ENCODE data around the gene DIP2C. TPM values are rescaled to one million over a fixed set of nuclear protein-coding genes. Genes with fewer than 3 reads are reported as not detected.
A peak's percentile ranks its signal among the peaks of the same experiment; 100 is the strongest.

DIP2C gene
- total RNA-seq, 4 donors from 2014 or later, result 13.4 to 32.0 (median 18.4) TPM

GRCh38 chr10:583433-583832 is 106.0 kb downstream of the DIP2C start:
- intact Hi-C loops (cut with DNase I; ENCODE audit: low total_unique reads), result loop anchor here (10.0 kb wide), 1 partner anchor 201 kb away; no protein-coding TSS in a partner anchor
- 95 to 100% methylated on average over 1 to 14 of the region's 14 CpGs for WGBS, 2 donors (ENCODE audit: low coverage in 1 of 2)
- Histone ChIP-seq H3K27me3 (no peaks in the 10 kb centered on the region), H3K4me1 (peaks cover 0 to 9% (median 3%) of the 10 kb centered on the region in 4 donors), H3K27ac (no peak overlapping the region), H3K4me3 (no peak overlapping the region), H3K9me3 (no peaks in the 10 kb centered on the region), H3K36me3 (no peaks in the 10 kb centered on the region)
- TF ChIP-seq POLR2A (IDR thresholded peaks at IDR 0.05) (no peak), POLR2AphosphoS5 (IDR thresholded peaks at IDR 0.05) (no peak), EP300 (IDR thresholded peaks at IDR 0.05; ENCODE audit: low read depth) (no peak)
- TF ChIP-seq, protein P1, sequence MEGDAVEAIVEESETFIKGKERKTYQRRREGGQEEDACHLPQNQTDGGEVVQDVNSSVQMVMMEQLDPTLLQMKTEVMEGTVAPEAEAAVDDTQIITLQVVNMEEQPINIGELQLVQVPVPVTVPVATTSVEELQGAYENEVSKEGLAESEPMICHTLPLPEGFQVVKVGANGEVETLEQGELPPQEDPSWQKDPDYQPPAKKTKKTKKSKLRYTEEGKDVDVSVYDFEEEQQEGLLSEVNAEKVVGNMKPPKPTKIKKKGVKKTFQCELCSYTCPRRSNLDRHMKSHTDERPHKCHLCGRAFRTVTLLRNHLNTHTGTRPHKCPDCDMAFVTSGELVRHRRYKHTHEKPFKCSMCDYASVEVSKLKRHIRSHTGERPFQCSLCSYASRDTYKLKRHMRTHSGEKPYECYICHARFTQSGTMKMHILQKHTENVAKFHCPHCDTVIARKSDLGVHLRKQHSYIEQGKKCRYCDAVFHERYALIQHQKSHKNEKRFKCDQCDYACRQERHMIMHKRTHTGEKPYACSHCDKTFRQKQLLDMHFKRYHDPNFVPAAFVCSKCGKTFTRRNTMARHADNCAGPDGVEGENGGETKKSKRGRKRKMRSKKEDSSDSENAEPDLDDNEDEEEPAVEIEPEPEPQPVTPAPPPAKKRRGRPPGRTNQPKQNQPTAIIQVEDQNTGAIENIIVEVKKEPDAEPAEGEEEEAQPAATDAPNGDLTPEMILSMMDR (IDR thresholded peaks at IDR 0.05), result no peak
- no peak for DNase-seq
- in situ Hi-C loops (cut with MboI; ENCODE audit: low pct_ligation_motif_present in 1 of 4, low pct_unique_long_range_greater_than_20kb in 1 of 4, low sequenced_read_pairs in 3 of 4), result no loop called here

DNA sequence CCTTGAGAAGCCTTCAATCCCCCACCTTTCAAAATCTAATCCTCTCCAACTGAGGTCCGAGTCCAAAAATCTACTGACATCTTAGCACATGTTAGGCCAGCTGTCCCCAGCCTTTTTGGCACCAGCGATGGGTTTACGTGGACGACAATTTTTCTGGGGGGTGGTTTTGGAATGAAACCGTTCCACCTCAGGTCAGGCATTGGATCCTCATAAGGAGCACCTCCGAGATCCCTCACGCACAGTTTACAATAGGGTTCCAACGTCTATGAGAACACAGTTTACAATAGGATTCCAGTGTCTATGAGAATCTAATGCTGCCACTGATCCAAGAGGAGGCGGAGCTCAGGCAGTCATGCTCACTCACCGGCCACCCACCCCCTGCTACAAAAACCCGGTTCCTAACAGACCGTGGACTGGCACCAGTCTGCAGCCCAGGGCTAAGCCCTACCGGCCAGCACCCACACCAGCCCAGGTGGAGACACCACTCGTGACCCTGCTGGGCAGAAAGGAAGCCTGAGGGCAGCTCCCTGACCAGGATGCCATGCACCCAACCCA is 107.6 kb downstream of the DIP2C start:
- WGBS, 2 donors (ENCODE audit: low coverage in 1 of 2), result 40 to 67% methylated on average over 3 to 14 of the region's 14 CpGs
- intact Hi-C loops (cut with DNase I; ENCODE audit: low total_unique reads), result loop anchor here (10.0 kb wide), 1 partner anchor 203 kb away; no protein-coding TSS in a partner anchor
- Histone ChIP-seq H3K27me3 (no peaks in the 10 kb centered on the region), H3K36me3 (no peaks in the 10 kb centered on the region), H3K27ac (peak overlapping the region; percentile 23 to 63 (median 52)), H3K9me3 (no peaks in the 10 kb centered on the region), H3K4me3 (no peak overlapping the region), H3K4me1 (peaks cover 0 to 5% (median 2%) of the 10 kb centered on the region in 4 donors)
- in situ Hi-C loops (cut with MboI; ENCODE audit: low pct_ligation_motif_present in 1 of 4, low pct_unique_long_range_greater_than_20kb in 1 of 4, low sequenced_read_pairs in 3 of 4), result no loop called here
- DNase-seq, result no peak
- no peak for TF ChIP-seq POLR2AphosphoS5 (IDR thresholded peaks at IDR 0.05)
- TF ChIP-seq, protein P1 (IDR thresholded peaks at IDR 0.05), result no peak
- no peak for TF ChIP-seq POLR2A (IDR thresholded peaks at IDR 0.05)
- TF ChIP-seq EP300 (IDR thresholded peaks at IDR 0.05; ENCODE audit: low read depth), result no peak

DNA sequence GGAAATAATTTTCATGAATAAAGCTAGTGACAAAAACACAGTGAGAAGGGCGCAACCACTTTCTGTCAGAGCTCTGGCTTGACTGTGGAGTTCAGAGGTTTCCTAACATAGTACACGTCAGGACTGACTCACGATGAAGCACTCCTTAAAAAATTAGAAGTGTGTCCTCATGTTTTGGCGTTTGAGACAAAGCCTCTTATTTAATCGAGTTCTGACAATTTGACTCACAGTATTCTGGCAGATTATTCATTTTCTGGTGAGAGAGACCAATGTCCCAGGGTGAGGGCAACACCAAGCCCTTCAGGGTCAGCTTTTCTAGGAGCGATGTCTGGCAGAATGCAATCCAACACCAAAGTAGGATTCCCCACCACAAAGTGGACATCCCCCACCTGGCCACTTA is 108.7 kb downstream of the DIP2C start:
- no peaks in the 10 kb centered on the region for H3K36me3 ChIP-seq
- H3K4me1 ChIP-seq, result peaks cover 0 to 9% (median 3%) of the 10 kb centered on the region in 4 donors
- intact Hi-C loops (cut with DNase I; ENCODE audit: low total_unique reads) (loop anchor here (10.0 kb wide), 1 partner anchor 204 kb away; no protein-coding TSS in a partner anchor), in situ Hi-C loops (cut with MboI; ENCODE audit: low pct_ligation_motif_present in 1 of 4, low pct_unique_long_range_greater_than_20kb in 1 of 4, low sequenced_read_pairs in 3 of 4) (no loop called here)
- no peaks in the 10 kb centered on the region for H3K9me3 ChIP-seq
- TF ChIP-seq, protein P1 (IDR thresholded peaks at IDR 0.05), result no peak
- peak in 1 of 3 donors; percentile 40 for TF ChIP-seq POLR2AphosphoS5 (IDR thresholded peaks at IDR 0.05)
- 59 to 67% methylated on average over 4 to 6 of the region's 6 CpGs for WGBS, 2 donors (ENCODE audit: low coverage in 1 of 2)
- H3K27me3 ChIP-seq, result no peaks in the 10 kb centered on the region
- H3K4me3 ChIP-seq, result no peak overlapping the region
- H3K27ac ChIP-seq, result peak overlapping the region; percentile 23 to 63 (median 52)
- no peak for DNase-seq

GRCh38 chr10:576130-576465 is 113.4 kb downstream of the DIP2C start:
- Histone ChIP-seq H3K4me3 (no peak overlapping the region), H3K9me3 (no peaks in the 10 kb centered on the region), H3K27me3 (no peaks in the 10 kb centered on the region), H3K36me3 (no peaks in the 10 kb centered on the region), H3K27ac (no peak overlapping the region), H3K4me1 (peaks cover 0 to 24% (median 11%) of the 10 kb centered on the region in 4 donors)
- WGBS, 2 donors (ENCODE audit: low coverage in 1 of 2), result 78 to 81% methylated on average over 7 to 10 of the region's 10 CpGs
- no peak for DNase-seq
- in situ Hi-C loops (cut with MboI; ENCODE audit: low pct_ligation_motif_present in 1 of 4, low pct_unique_long_range_greater_than_20kb in 1 of 4, low sequenced_read_pairs in 3 of 4), result no loop called here
- TF ChIP-seq POLR2A (IDR thresholded peaks at IDR 0.05), result no peak
- TF ChIP-seq POLR2AphosphoS5 (IDR thresholded peaks at IDR 0.05), result no peak
- no peak for TF ChIP-seq EP300 (IDR thresholded peaks at IDR 0.05; ENCODE audit: low read depth)
- TF ChIP-seq, protein P1 (IDR thresholded peaks at IDR 0.05), result no peak
- intact Hi-C loops (cut with DNase I; ENCODE audit: low total_unique reads), result no loop called here

Data from transverse colon (tissue), 4 donors.